Ishikawa (cell line): ENCODE results near the gene ABCC4.

Source experiments
- CEBPB ChIP-seq: IDR thresholded peaks from 2 replicates; pipeline ENCODE4 v1.6.1; 2012
- CREB1 ChIP-seq: IDR thresholded peaks from 2 replicates; pipeline ENCODE4 v1.6.1; 2012; ENCODE audit warnings: low read depth
- EGR1 ChIP-seq: IDR thresholded peaks from 2 replicates; pipeline ENCODE4 v1.6.1; 2012
- EP300 ChIP-seq: IDR thresholded peaks from 2 replicates; pipeline ENCODE4 v1.6.1; 2012; ENCODE audit warnings: borderline replicate concordance
- REST ChIP-seq: IDR thresholded peaks from 2 replicates; pipeline ENCODE4 v1.6.1; 2012; ENCODE audit warnings: low read depth, mild to moderate bottlenecking
- TAF1 ChIP-seq: IDR thresholded peaks from 2 replicates; pipeline ENCODE4 v1.6.1; 2012; ENCODE audit warnings: low read depth, mild to moderate bottlenecking
- TEAD4 ChIP-seq: IDR thresholded peaks from 2 replicates; pipeline ENCODE4 v1.6.1; 2012
- YY1 ChIP-seq: IDR thresholded peaks from 2 replicates; pipeline ENCODE4 v1.6.1; 2012; ENCODE audit warnings: low read depth
- ZBTB7A ChIP-seq: IDR thresholded peaks from 2 replicates; pipeline ENCODE4 v1.6.1; 2012; ENCODE audit warnings: low read depth
- TF ChIP-seq, protein P1 (sequence below): IDR thresholded peaks from 2 replicates; pipeline ENCODE4 v1.6.1; 2012
- TF ChIP-seq, protein P2 (sequence below): IDR thresholded peaks from 2 replicates; pipeline ENCODE4 v1.6.1; 2012

DNA sequence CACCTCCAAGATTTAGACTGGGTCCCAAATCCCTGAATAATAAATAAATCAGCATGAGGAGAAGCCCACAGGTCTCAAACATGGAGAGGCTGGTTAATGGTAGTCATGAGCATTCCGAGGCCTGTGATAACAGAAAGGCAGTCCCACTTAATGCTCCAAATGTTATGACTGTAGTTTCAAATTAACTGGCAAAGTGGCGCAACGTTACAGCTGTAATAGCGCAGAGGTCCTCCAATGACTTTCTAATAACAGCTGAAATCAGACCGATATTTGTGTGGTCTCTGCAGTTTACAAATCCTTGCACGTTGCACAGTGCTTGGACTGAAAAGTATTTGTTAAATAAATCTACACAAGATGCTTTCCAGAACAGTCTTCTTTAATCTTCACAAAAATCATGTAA lies 141.8 kb downstream of the ABCC4 start:
- TF ChIP-seq EP300 (no peak), CEBPB (no peak), YY1 (no peak), REST (no peak), CREB1 (no peak), ZBTB7A (no peak), TAF1 (no peak), EGR1 (no peak), TEAD4 (no peak)
- TF ChIP-seq, protein P1, sequence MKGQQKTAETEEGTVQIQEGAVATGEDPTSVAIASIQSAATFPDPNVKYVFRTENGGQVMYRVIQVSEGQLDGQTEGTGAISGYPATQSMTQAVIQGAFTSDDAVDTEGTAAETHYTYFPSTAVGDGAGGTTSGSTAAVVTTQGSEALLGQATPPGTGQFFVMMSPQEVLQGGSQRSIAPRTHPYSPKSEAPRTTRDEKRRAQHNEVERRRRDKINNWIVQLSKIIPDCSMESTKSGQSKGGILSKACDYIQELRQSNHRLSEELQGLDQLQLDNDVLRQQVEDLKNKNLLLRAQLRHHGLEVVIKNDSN: no peak
- TF ChIP-seq, protein P2, sequence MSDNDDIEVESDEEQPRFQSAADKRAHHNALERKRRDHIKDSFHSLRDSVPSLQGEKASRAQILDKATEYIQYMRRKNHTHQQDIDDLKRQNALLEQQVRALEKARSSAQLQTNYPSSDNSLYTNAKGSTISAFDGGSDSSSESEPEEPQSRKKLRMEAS: no peak
